Left kidney (tissue), 2 donors: ENCODE measurements around the gene SFXN5. TPM values are rescaled to one million over a fixed set of nuclear protein-coding genes. Genes with fewer than 3 reads are reported as not detected.

ENCODE experiments used
- DNase-seq: peaks from one replicate; pipeline ENCODE4 v3.0.0-alpha.2; 2013
- polyA plus RNA-seq: library from polyadenylated mRNA; unstranded; fragments of 120-200 nt; gene quantifications from one replicate; pipeline ENCODE4 v1.2.1, GENCODE V29; 2013; ENCODE audit not compliant: insufficient read length

Gene SFXN5
- polyA plus RNA-seq, 1 donor = 26.3 TPM

- no peak for DNase-seq
These were observed 50.7 kb downstream of the SFXN5 start for GRCh38 chr2:73020657-73021370.

GRCh38 chr2:73020306-73020656 lies 51.2 kb downstream of the SFXN5 start:
- DNase-seq = no peak

GRCh38 chr2:73018188-73018825 lies 53.2 kb downstream of the SFXN5 start:
- DNase-seq = no peak

- DNase-seq = no peak
These were observed 57.6 kb downstream of the SFXN5 start for GRCh38 chr2:73013936-73014335.

GRCh38 chr2:73009177-73009839 lies 62.2 kb downstream of the SFXN5 start:
- DNase-seq = no peak

GRCh38 chr2:73008766-73009135 lies 62.8 kb downstream of the SFXN5 start:
- no peak for DNase-seq

DNA sequence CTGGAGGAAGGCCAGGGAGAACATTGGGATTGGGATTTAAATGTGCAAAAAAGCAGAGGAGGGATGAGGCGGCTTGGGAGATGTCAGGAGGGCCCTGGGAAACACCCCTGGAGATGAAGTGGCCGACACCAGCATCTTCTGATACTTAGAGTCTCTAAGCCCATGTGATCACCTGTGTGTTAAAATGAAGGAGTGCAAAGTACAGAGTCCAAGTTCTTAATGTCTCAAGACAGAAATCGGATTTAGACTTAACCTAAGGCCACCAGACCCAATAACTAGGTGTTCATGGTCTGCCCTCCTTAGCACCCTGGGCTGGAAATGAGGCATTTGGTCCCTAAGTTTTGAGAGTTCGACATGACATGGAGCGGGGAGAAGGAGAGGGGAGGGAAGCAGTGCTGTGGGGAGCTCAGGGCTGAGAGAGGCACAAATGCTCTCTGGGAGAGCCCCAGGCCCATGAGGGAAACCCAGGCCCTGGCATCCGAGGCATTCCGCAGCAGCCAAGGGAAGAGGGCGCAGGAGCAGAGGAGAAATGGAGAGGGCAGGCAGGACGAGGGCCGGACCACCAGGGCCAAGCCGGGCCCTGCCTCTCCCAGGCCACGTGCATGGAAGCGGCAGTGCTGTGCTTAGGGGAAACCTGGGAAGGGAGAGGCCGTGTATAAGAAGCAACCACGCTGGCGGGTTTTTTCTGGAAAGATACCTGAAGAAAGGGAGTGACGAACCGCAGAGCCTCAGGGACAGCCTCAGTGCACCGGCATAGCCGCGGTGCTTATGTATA lies 63.3 kb downstream of the SFXN5 start:
- no peak for DNase-seq

DNA sequence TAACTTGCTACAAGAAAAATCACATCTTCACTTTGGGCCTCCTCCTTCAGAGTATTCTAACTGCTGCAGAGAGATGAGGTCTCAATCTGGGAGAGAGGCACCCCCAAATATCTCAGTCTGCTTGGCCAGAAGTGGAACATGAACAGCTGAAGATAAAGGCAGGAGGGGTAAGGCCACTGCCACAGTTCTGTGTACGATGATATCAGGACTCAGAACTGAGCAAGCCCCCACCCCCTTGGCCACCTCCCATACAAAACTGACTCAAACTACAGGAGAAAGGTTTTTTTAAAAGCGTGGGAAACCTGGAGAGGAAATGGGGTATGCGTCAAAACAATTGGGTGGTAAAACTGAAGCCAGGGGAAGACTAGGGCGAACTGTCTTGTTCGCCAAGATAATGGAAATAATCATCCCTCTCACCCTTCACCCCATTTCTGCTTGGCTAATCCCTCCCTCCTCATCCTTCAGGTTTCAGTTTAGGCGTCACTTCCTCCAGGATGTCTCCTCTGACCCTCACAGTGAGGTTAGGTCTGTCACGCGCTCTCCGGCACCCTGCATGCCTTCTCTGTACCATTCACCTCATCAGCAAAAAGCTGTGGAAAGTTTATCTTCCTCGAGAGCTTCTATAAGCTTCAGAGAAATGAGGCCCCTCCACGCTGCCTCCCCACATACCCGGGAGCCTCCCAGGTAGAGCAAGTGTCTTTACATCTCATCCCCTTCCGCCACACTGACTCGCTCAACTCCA lies 64.4 kb downstream of the SFXN5 start:
- no peak for DNase-seq

- no peak for DNase-seq
These were observed 66.5 kb downstream of the SFXN5 start for GRCh38 chr2:73004889-73005596.

DNA sequence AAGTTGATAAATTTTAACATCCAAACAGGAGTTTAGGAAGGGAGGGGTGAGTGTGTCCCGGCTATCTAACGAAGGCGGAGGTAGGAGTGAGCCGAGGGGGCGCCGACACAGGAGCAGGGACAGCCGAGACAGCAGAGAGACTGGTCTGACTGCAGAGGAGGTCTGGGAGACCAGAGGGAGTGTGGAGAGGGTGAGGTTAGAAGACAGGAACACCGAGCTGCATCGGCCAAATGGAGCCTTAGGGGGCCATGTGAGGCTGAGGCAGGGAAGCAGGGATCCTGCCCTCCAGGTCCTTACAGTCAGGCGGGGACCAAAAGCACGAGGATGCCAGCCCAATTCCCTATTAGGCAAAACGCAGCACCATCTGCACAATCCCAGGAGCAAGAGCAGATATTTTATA lies 67.0 kb downstream of the SFXN5 start:
- DNase-seq = no peak

GRCh38 chr2:73003027-73003426 lies 68.5 kb downstream of the SFXN5 start:
- no peak for DNase-seq

GRCh38 chr2:73000808-73001570 lies 70.5 kb downstream of the SFXN5 start:
- DNase-seq = no peak

GRCh38 chr2:72999729-73000725 lies 71.5 kb downstream of the SFXN5 start:
- DNase-seq = no peak

DNA sequence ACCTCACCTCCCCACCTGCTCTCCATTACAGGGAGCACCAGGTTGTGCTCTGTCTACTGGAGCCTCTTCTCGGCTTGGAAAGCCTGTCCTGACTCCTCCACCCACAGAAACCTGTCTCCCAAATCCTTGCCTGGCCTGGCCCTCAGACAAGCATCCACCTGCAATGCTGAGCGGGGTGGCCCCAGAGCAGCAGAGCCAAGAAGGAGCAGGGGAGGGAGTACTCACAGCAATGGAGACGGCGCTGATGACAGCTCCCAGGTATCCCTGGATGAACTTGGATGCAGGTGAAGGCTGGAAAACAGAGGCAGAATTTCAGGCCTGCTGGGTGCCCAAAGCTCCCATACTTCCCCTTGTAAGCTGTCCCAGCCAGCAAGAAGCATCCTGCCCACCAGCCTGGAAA lies 72.8 kb downstream of the SFXN5 start:
- no peak for DNase-seq

GRCh38 chr2:72998234-72998651 lies 73.3 kb downstream of the SFXN5 start:
- DNase-seq = no peak

DNA sequence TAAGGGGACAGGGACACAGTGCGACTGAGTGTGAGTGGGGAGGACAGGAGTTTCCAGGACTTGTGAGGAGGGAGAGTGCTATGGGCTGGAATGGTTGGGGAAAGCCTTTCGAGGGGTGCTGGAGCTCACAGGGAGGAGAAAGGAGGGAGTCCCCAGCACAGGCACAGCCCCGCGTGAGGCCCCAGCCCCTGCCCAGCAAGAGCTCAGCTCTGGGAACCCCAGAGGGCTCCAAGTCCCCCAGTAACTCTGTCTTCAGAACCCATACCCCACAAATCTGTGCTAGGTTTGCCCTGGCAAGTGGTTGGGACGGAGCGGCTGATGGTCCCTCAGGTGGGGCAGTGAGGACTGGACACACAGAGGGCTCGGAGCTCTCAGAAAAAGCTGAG lies 75.4 kb downstream of the SFXN5 start:
- DNase-seq = no peak

- no peak for DNase-seq
These were observed 75.9 kb downstream of the SFXN5 start for GRCh38 chr2:72995430-72996116.

DNA sequence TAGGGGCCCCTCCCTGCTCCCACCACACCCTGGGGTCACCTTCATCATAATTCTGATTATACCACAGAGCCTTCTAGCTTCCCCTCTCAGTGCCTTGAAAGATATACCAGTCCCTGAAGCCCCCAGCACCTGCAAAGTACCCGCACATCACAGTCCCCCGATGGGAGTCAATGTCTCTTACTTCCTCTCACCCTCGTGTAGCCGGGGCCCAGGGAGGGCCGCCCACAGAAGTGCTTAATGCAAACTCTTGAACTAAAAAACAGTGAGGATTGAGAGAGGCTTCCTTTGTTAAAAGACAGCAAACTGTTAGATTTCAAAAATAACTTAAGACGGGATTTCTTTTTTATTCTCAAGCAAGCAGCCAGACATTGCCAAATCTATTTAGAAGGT lies 76.5 kb downstream of the SFXN5 start:
- DNase-seq = no peak
